Measurements from ENCODE around the gene LONRF2. TPM values are rescaled to one million over a fixed set of nuclear protein-coding genes. Genes with fewer than 3 reads are reported as not detected.

LONRF2 gene
- total and polyA plus RNA-seq, 2 experiments from 2014 or later, result 0.69 to 1.9 TPM

- no peaks in the 10 kb centered on the region for H3K36me3 ChIP-seq (replicated peaks; ENCODE audit: insufficient read depth, low read depth)
- no peaks in the 10 kb centered on the region for H3K9me3 ChIP-seq (ENCODE audit: low read depth)
- no peak overlapping the region for H3K4me3 ChIP-seq
- no peak overlapping the region for H3K4me2 ChIP-seq
- H3K9me2 ChIP-seq (replicated peaks; ENCODE audit: insufficient read depth), result no peaks in the 10 kb centered on the region
- WGBS (ENCODE audit: low lambda C conversion rate, missing lambda C conversion rate), result 46% methylated on average over 3 of the region's 3 CpGs
- TF ChIP-seq EZH2 (IDR thresholded peaks at IDR 0.05; ENCODE audit: borderline replicate concordance) (no peak), EZH2phosphoT487 (IDR thresholded peaks at IDR 0.05; ENCODE audit: low read depth, severe bottlenecking, unreplicated experiment) (no peak)
- TF ChIP-seq, protein P1, sequence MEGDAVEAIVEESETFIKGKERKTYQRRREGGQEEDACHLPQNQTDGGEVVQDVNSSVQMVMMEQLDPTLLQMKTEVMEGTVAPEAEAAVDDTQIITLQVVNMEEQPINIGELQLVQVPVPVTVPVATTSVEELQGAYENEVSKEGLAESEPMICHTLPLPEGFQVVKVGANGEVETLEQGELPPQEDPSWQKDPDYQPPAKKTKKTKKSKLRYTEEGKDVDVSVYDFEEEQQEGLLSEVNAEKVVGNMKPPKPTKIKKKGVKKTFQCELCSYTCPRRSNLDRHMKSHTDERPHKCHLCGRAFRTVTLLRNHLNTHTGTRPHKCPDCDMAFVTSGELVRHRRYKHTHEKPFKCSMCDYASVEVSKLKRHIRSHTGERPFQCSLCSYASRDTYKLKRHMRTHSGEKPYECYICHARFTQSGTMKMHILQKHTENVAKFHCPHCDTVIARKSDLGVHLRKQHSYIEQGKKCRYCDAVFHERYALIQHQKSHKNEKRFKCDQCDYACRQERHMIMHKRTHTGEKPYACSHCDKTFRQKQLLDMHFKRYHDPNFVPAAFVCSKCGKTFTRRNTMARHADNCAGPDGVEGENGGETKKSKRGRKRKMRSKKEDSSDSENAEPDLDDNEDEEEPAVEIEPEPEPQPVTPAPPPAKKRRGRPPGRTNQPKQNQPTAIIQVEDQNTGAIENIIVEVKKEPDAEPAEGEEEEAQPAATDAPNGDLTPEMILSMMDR (IDR thresholded peaks at IDR 0.05; ENCODE audit: poor library complexity), result no peak
- DNase-seq (ENCODE audit: low spot score), result no peak
- H3K27ac ChIP-seq, result no peak overlapping the region
- no peak overlapping the region for H2AFZ ChIP-seq
- no peaks in the 10 kb centered on the region for H3K4me1 ChIP-seq (ENCODE audit: insufficient read depth)
- H4K20me1 ChIP-seq (ENCODE audit: insufficient read depth, poor library complexity, severe bottlenecking), result no peaks in the 10 kb centered on the region
- H3K79me2 ChIP-seq, result no peaks in the 10 kb centered on the region
- no peaks in the 10 kb centered on the region for H3K27me3 ChIP-seq
Measured at GRCh38 chr2:100224988-100225710, 97.2 kb downstream of the LONRF2 start.

- Histone ChIP-seq H3K9me3 (ENCODE audit: low read depth) (no peaks in the 10 kb centered on the region), H4K20me1 (ENCODE audit: insufficient read depth, poor library complexity, severe bottlenecking) (no peaks in the 10 kb centered on the region), H3K9me2 (replicated peaks; ENCODE audit: insufficient read depth) (no peaks in the 10 kb centered on the region), H3K27me3 (no peaks in the 10 kb centered on the region), H3K79me2 (no peaks in the 10 kb centered on the region), H3K27ac (no peak overlapping the region), H3K4me1 (ENCODE audit: insufficient read depth) (no peaks in the 10 kb centered on the region), H3K36me3 (replicated peaks; ENCODE audit: insufficient read depth, low read depth) (no peaks in the 10 kb centered on the region), H3K4me2 (no peak overlapping the region), H2AFZ (no peak overlapping the region), H3K4me3 (no peak overlapping the region)
- TF ChIP-seq EZH2 (IDR thresholded peaks at IDR 0.05; ENCODE audit: borderline replicate concordance), result no peak
- no peak for TF ChIP-seq EZH2phosphoT487 (IDR thresholded peaks at IDR 0.05; ENCODE audit: low read depth, severe bottlenecking, unreplicated experiment)
- TF ChIP-seq, protein P1 (IDR thresholded peaks at IDR 0.05; ENCODE audit: poor library complexity), result no peak
- no peak for DNase-seq (ENCODE audit: low spot score)
- WGBS (ENCODE audit: low lambda C conversion rate, missing lambda C conversion rate), result 94% methylated on average over 6 of the region's 6 CpGs
Measured at GRCh38 chr2:100223502-100223901, 98.8 kb downstream of the LONRF2 start.

Small RNA genes within 50 kb of the gene (small RNA-seq; reads per million reads assigned to genes)
- gene AC012493.2, result not detected

Other genes with a start within 250 kb of the LONRF2 start
- gene AFF3, start 179.9 kb downstream of the LONRF2 start, total RNA-seq, result 5.2 and 7.3 TPM in 2 replicates
- gene AFF3, start 179.9 kb downstream of the LONRF2 start, polyA plus RNA-seq, result 5.9 and 7.8 TPM in 2 replicates
- gene CHST10, start 95.2 kb upstream of the LONRF2 start, total RNA-seq, result 14.3 and 15.3 TPM in 2 replicates
- 8.0 and 11.9 TPM in 2 replicates for gene CHST10, start 95.2 kb upstream of the LONRF2 start, polyA plus RNA-seq
- not detected in 2 replicates for gene NMS, start 148.0 kb upstream of the LONRF2 start, total RNA-seq
- gene NMS, start 148.0 kb upstream of the LONRF2 start, polyA plus RNA-seq, result not detected in 2 replicates
- gene PDCL3, start 240.5 kb upstream of the LONRF2 start, total RNA-seq, result 15.7 and 16.5 TPM in 2 replicates
- gene PDCL3, start 240.5 kb upstream of the LONRF2 start, polyA plus RNA-seq, result 32.8 and 33.5 TPM in 2 replicates

All from hepatocyte (in vitro differentiated cells).